ENCODE data around the gene NEDD1. TPM values are rescaled to one million over a fixed set of nuclear protein-coding genes. Genes with fewer than 3 reads are reported as not detected.

Gene NEDD1
- total RNA-seq, 2 experiments from 2014 or later = 42.3 to 43.9 TPM

- ChIA-PET CTCF (interaction anchor here (1.2 kb wide), 2 partner anchors 18 to 329 kb away, joined by 5 to 6 read pairs; no protein-coding TSS in a partner anchor), POLR2A (interaction anchor here (0.6 kb wide), 1 partner anchor 1384 kb away, joined by 3 read pairs; no protein-coding TSS in a partner anchor)
- DNase-seq (peak; percentile 51), ATAC-seq (peak; percentile 39)
- H3K4me3 Mint-ChIP-seq = peak overlapping the region; percentile 96
- H3K27me3 Mint-ChIP-seq (ENCODE audit: low read depth) = peaks cover 11% of the 10 kb centered on the region
- H3K9me3 Mint-ChIP-seq (ENCODE audit: insufficient read depth) = no peaks in the 10 kb centered on the region
- H3K36me3 Mint-ChIP-seq (ENCODE audit: low read depth) = peaks cover 38% of the 10 kb centered on the region
- H3K4me1 Mint-ChIP-seq (ENCODE audit: low read depth) = peaks cover 45% of the 10 kb centered on the region
- peak overlapping the region; percentile 99 for H3K27ac Mint-ChIP-seq
These were observed 790 bp downstream of the NEDD1 start for GRCh38 chr12:96907671-96908422.

DNA sequence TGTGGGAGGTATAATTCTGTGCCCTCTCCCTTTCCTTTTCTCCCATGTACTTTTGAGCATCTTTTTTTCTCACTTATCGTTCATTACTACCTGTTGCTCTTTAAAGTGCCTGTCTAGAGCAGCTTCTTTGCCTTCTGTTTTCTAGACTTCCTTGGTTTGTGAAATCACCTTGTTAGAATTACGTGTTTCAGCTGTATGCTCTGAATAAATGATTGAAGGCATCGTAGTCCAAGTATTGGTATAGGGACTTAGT, 1.3 kb downstream of the NEDD1 start:
- Mint-ChIP-seq H3K4me1 (ENCODE audit: low read depth) (peaks cover 48% of the 10 kb centered on the region), H3K27me3 (ENCODE audit: low read depth) (peaks cover 11% of the 10 kb centered on the region), H3K9me3 (ENCODE audit: insufficient read depth) (no peaks in the 10 kb centered on the region), H3K4me3 (peak overlapping the region; percentile 96), H3K27ac (peak overlapping the region; percentile 99), H3K36me3 (ENCODE audit: low read depth) (peaks cover 43% of the 10 kb centered on the region)
- no peak for ATAC-seq
- DNase-seq = no peak
- ChIA-PET CTCF (interaction anchor here (1.2 kb wide), 1 partner anchor 19 kb away, joined by 5 read pairs; no protein-coding TSS in a partner anchor), POLR2A (no interaction called here)

- H3K4me3 Mint-ChIP-seq = no peak overlapping the region
- peaks cover 43% of the 10 kb centered on the region for H3K4me1 Mint-ChIP-seq (ENCODE audit: low read depth)
- H3K27me3 Mint-ChIP-seq (ENCODE audit: low read depth) = no peaks in the 10 kb centered on the region
- POLR2A ChIA-PET = no interaction called here
- no peaks in the 10 kb centered on the region for H3K9me3 Mint-ChIP-seq (ENCODE audit: insufficient read depth)
- H3K27ac Mint-ChIP-seq = no peak overlapping the region
- ATAC-seq (no peak), DNase-seq (no peak)
- peaks cover 66% of the 10 kb centered on the region for H3K36me3 Mint-ChIP-seq (ENCODE audit: low read depth)
- CTCF ChIA-PET = interaction anchor here (1.1 kb wide), 1 partner anchor 26 kb away, joined by 3 read pairs; no protein-coding TSS in a partner anchor
These were observed 5.2 kb downstream of the NEDD1 start for GRCh38 chr12:96912261-96912660.

DNA sequence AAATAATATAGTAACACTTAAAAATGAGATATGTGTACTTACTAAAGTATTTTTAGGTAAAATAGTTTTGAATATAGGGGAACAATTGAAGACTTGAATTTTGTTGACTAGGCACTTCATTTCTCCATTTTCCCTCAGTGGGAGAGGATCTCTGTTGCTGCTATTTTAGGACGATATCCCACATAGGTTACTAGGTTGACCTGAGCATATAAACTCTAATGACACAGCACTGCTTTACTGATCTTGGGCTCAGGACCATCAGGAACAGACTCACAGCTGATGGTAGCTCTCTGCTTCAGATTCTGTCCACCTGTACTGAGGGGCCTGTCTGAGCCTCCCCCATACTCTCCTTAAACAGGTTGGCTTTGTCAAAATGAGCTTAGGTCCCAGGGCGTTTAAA, 5.9 kb downstream of the NEDD1 start:
- H3K4me1 Mint-ChIP-seq (ENCODE audit: low read depth) = peaks cover 42% of the 10 kb centered on the region
- H3K9me3 Mint-ChIP-seq (ENCODE audit: insufficient read depth) = no peaks in the 10 kb centered on the region
- no peak overlapping the region for H3K4me3 Mint-ChIP-seq
- no peak overlapping the region for H3K27ac Mint-ChIP-seq
- ChIA-PET POLR2A (interaction anchor here (0.6 kb wide), 1 partner anchor 412 kb away, joined by 4 read pairs; no protein-coding TSS in a partner anchor), CTCF (interaction anchor here (1.1 kb wide), 1 partner anchor 26 kb away, joined by 3 read pairs; no protein-coding TSS in a partner anchor)
- no peak for DNase-seq
- H3K27me3 Mint-ChIP-seq (ENCODE audit: low read depth) = no peaks in the 10 kb centered on the region
- peaks cover 60% of the 10 kb centered on the region for H3K36me3 Mint-ChIP-seq (ENCODE audit: low read depth)
- ATAC-seq = no peak

- peaks cover 3% of the 10 kb centered on the region for H3K4me1 Mint-ChIP-seq (ENCODE audit: low read depth)
- H3K36me3 Mint-ChIP-seq (ENCODE audit: low read depth) = peaks cover 56% of the 10 kb centered on the region
- DNase-seq (no peak), ATAC-seq (no peak)
- no peaks in the 10 kb centered on the region for H3K27me3 Mint-ChIP-seq (ENCODE audit: low read depth)
- ChIA-PET POLR2A (no interaction called here), CTCF (interaction anchor here (0.8 kb wide), 1 partner anchor 21 kb away, joined by 3 read pairs; no protein-coding TSS in a partner anchor)
- H3K9me3 Mint-ChIP-seq (ENCODE audit: insufficient read depth) = no peaks in the 10 kb centered on the region
- no peak overlapping the region for H3K27ac Mint-ChIP-seq
- no peak overlapping the region for H3K4me3 Mint-ChIP-seq
These were observed 12.6 kb downstream of the NEDD1 start for GRCh38 chr12:96919510-96920210.

- CTCF ChIA-PET = interaction anchor here (1.0 kb wide), 1 partner anchor 8 kb away, joined by 3 read pairs; no protein-coding TSS in a partner anchor
These were observed 41.7 kb downstream of the NEDD1 start for GRCh38 chr12:96948782-96949181.

GRCh38 chr12:96979532-96979931, 72.5 kb downstream of the NEDD1 start:
- no peak overlapping the region for H3K27ac Mint-ChIP-seq
- CTCF ChIA-PET = interaction anchor here (1.6 kb wide), 1 partner anchor 9 kb away, joined by 5 read pairs; no protein-coding TSS in a partner anchor

More at GRCh38 chr12:96948782-96949181, 41.7 kb downstream of the NEDD1 start:
- Mint-ChIP-seq H3K4me1 (ENCODE audit: low read depth) (no peaks in the 10 kb centered on the region), H3K36me3 (ENCODE audit: low read depth) (peaks cover 55% of the 10 kb centered on the region), H3K9me3 (ENCODE audit: insufficient read depth) (no peaks in the 10 kb centered on the region), H3K4me3 (no peak overlapping the region), H3K27ac (no peak overlapping the region), H3K27me3 (ENCODE audit: low read depth) (no peaks in the 10 kb centered on the region)
- POLR2A ChIA-PET = no interaction called here
- no peak for ATAC-seq
- DNase-seq = no peak

GRCh38 chr12:96980991-96981414, 73.9 kb downstream of the NEDD1 start:
- Mint-ChIP-seq H3K27me3 (ENCODE audit: low read depth) (peaks cover 5% of the 10 kb centered on the region), H3K9me3 (ENCODE audit: insufficient read depth) (no peaks in the 10 kb centered on the region), H3K4me3 (no peak overlapping the region), H3K4me1 (ENCODE audit: low read depth) (peaks cover under 1% of the 10 kb centered on the region), H3K36me3 (ENCODE audit: low read depth) (no peaks in the 10 kb centered on the region), H3K27ac (no peak overlapping the region)
- ATAC-seq = no peak
- no peak for DNase-seq
- ChIA-PET POLR2A (no interaction called here), CTCF (interaction anchor here (1.6 kb wide), 1 partner anchor 8 kb away, joined by 5 read pairs; no protein-coding TSS in a partner anchor)

More at GRCh38 chr12:96979532-96979931, 72.5 kb downstream of the NEDD1 start:
- ATAC-seq (no peak), DNase-seq (no peak)
- Mint-ChIP-seq H3K9me3 (ENCODE audit: insufficient read depth) (no peaks in the 10 kb centered on the region), H3K27me3 (ENCODE audit: low read depth) (peaks cover 2% of the 10 kb centered on the region), H3K36me3 (ENCODE audit: low read depth) (no peaks in the 10 kb centered on the region), H3K4me1 (ENCODE audit: low read depth) (no peaks in the 10 kb centered on the region), H3K4me3 (no peak overlapping the region)
- POLR2A ChIA-PET = no interaction called here

GRCh38 chr12:96981911-96982310, 74.9 kb downstream of the NEDD1 start:
- ATAC-seq (no peak), DNase-seq (no peak)
- H3K36me3 Mint-ChIP-seq (ENCODE audit: low read depth) = no peaks in the 10 kb centered on the region
- H3K4me3 Mint-ChIP-seq = no peak overlapping the region
- H3K27ac Mint-ChIP-seq = no peak overlapping the region
- CTCF ChIA-PET = no interaction called here
- peaks cover 3% of the 10 kb centered on the region for H3K4me1 Mint-ChIP-seq (ENCODE audit: low read depth)
- POLR2A ChIA-PET = interaction anchor here (0.6 kb wide), 1 partner anchor 1680 kb away, joined by 3 read pairs; no protein-coding TSS in a partner anchor
- peaks cover 12% of the 10 kb centered on the region for H3K27me3 Mint-ChIP-seq (ENCODE audit: low read depth)
- no peaks in the 10 kb centered on the region for H3K9me3 Mint-ChIP-seq (ENCODE audit: insufficient read depth)

DNA sequence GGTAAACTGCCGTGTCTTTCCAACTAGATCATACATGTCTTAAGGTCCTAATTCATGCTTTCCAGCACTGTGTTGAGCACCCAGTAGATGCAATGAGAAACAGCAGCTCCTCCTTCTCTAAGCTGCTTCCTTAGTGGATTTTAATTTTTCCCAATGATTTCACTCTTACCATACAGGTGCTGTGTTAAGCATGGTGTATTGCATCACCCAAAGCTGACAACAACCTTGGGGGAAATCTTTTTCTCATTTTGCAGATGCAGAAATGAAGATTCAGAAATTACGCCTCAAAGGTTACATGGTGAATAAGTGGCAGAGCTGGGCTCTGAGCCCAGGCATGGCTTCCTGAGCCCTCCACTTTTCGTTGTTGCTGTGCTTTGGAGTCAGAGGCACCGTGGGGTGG, 75.6 kb downstream of the NEDD1 start:
- H3K4me1 Mint-ChIP-seq (ENCODE audit: low read depth) = peaks cover 3% of the 10 kb centered on the region
- CTCF ChIA-PET = no interaction called here
- H3K27ac Mint-ChIP-seq = no peak overlapping the region
- H3K4me3 Mint-ChIP-seq = no peak overlapping the region
- ATAC-seq (no peak), DNase-seq (no peak)
- H3K9me3 Mint-ChIP-seq (ENCODE audit: insufficient read depth) = no peaks in the 10 kb centered on the region
- POLR2A ChIA-PET = no interaction called here
- H3K27me3 Mint-ChIP-seq (ENCODE audit: low read depth) = peaks cover 12% of the 10 kb centered on the region
- H3K36me3 Mint-ChIP-seq (ENCODE audit: low read depth) = no peaks in the 10 kb centered on the region

- no peaks in the 10 kb centered on the region for H3K36me3 Mint-ChIP-seq (ENCODE audit: low read depth)
- DNase-seq = peak; percentile 42
- H3K27ac Mint-ChIP-seq = no peak overlapping the region
- H3K4me3 Mint-ChIP-seq = peak overlapping the region; percentile 53
- H3K9me3 Mint-ChIP-seq (ENCODE audit: insufficient read depth) = no peaks in the 10 kb centered on the region
- CTCF ChIA-PET = interaction anchor here (0.7 to 3.1 kb wide), 10 partner anchors 10 to 1415 kb away, joined by 3 to 11 read pairs (median 4); no protein-coding TSS in a partner anchor
- peak; percentile 95 for ATAC-seq
- POLR2A ChIA-PET = no interaction called here
- H3K27me3 Mint-ChIP-seq (ENCODE audit: low read depth) = peaks cover 27% of the 10 kb centered on the region
- H3K4me1 Mint-ChIP-seq (ENCODE audit: low read depth) = peaks cover 3% of the 10 kb centered on the region
These were observed 78.7 kb downstream of the NEDD1 start for GRCh38 chr12:96985515-96986362.

Measured in activated CD8-positive, alpha-beta T cell treated with anti-CD3 and anti-CD28 coated beads, Interleukin-2, amount 10 ng/mL, durations not matched to agents 7 days and 5 days (primary cell).